ENCODE data around the gene C1orf53. TPM values are rescaled to one million over a fixed set of nuclear protein-coding genes. Genes with fewer than 3 reads are reported as not detected.

C1orf53 gene
- total and polyA plus RNA-seq, 9 of the 15 experiments (the other 6 are each of a cell fraction or from before 2014, with no cell fraction given): 0.31 to 3.2 (median 2.3) TPM

DNA sequence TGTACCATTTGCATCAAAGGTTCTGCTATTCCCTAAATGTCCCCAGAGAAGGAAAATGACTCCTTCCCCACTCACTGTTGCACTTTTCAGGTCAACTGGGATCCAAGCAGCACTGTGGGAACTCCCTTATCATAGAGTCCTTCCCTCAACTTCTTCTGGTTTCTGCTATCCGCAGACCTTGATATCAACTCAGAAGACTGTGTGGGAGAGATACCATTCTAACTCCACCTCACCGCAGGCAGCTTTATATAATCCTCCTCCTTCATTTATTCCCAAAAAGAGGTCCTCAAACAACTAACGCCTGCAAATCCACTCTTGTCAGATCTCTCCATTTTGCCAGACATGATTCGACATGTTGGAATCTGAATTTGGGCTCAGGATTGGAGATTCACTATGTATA lies 42.1 kb downstream of the C1orf53 start (continued):
- TF ChIP-seq, protein P1, sequence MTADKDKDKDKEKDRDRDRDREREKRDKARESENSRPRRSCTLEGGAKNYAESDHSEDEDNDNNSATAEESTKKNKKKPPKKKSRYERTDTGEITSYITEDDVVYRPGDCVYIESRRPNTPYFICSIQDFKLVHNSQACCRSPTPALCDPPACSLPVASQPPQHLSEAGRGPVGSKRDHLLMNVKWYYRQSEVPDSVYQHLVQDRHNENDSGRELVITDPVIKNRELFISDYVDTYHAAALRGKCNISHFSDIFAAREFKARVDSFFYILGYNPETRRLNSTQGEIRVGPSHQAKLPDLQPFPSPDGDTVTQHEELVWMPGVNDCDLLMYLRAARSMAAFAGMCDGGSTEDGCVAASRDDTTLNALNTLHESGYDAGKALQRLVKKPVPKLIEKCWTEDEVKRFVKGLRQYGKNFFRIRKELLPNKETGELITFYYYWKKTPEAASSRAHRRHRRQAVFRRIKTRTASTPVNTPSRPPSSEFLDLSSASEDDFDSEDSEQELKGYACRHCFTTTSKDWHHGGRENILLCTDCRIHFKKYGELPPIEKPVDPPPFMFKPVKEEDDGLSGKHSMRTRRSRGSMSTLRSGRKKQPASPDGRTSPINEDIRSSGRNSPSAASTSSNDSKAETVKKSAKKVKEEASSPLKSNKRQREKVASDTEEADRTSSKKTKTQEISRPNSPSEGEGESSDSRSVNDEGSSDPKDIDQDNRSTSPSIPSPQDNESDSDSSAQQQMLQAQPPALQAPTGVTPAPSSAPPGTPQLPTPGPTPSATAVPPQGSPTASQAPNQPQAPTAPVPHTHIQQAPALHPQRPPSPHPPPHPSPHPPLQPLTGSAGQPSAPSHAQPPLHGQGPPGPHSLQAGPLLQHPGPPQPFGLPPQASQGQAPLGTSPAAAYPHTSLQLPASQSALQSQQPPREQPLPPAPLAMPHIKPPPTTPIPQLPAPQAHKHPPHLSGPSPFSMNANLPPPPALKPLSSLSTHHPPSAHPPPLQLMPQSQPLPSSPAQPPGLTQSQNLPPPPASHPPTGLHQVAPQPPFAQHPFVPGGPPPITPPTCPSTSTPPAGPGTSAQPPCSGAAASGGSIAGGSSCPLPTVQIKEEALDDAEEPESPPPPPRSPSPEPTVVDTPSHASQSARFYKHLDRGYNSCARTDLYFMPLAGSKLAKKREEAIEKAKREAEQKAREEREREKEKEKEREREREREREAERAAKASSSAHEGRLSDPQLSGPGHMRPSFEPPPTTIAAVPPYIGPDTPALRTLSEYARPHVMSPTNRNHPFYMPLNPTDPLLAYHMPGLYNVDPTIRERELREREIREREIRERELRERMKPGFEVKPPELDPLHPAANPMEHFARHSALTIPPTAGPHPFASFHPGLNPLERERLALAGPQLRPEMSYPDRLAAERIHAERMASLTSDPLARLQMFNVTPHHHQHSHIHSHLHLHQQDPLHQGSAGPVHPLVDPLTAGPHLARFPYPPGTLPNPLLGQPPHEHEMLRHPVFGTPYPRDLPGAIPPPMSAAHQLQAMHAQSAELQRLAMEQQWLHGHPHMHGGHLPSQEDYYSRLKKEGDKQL (CRISPR knock-in tag; IDR thresholded peaks at IDR 0.05; ENCODE audit: borderline replicate concordance): no peak
- TF ChIP-seq, protein P2, sequence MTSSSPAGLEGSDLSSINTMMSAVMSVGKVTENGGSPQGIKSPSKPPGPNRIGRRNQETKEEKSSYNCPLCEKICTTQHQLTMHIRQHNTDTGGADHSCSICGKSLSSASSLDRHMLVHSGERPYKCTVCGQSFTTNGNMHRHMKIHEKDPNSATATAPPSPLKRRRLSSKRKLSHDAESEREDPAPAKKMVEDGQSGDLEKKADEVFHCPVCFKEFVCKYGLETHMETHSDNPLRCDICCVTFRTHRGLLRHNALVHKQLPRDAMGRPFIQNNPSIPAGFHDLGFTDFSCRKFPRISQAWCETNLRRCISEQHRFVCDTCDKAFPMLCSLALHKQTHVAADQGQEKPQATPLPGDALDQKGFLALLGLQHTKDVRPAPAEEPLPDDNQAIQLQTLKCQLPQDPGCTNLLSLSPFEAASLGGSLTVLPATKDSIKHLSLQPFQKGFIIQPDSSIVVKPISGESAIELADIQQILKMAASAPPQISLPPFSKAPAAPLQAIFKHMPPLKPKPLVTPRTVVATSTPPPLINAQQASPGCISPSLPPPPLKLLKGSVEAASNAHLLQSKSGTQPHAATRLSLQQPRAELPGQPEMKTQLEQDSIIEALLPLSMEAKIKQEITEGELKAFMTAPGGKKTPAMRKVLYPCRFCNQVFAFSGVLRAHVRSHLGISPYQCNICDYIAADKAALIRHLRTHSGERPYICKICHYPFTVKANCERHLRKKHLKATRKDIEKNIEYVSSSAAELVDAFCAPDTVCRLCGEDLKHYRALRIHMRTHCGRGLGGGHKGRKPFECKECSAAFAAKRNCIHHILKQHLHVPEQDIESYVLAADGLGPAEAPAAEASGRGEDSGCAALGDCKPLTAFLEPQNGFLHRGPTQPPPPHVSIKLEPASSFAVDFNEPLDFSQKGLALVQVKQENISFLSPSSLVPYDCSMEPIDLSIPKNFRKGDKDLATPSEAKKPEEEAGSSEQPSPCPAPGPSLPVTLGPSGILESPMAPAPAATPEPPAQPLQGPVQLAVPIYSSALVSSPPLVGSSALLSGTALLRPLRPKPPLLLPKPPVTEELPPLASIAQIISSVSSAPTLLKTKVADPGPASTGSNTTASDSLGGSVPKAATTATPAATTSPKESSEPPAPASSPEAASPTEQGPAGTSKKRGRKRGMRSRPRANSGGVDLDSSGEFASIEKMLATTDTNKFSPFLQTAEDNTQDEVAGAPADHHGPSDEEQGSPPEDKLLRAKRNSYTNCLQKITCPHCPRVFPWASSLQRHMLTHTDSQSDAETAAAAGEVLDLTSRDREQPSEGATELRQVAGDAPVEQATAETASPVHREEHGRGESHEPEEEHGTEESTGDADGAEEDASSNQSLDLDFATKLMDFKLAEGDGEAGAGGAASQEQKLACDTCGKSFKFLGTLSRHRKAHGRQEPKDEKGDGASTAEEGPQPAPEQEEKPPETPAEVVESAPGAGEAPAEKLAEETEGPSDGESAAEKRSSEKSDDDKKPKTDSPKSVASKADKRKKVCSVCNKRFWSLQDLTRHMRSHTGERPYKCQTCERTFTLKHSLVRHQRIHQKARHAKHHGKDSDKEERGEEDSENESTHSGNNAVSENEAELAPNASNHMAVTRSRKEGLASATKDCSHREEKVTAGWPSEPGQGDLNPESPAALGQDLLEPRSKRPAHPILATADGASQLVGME (CRISPR knock-in tag; IDR thresholded peaks at IDR 0.05): no peak
- TF ChIP-seq RBM34 (IDR thresholded peaks at IDR 0.05; ENCODE audit: borderline replicate concordance, insufficient read depth, low read length): no peak
- no peak for TF ChIP-seq SAFB2 (IDR thresholded peaks at IDR 0.05; ENCODE audit: borderline replicate concordance, low read depth, low read length, severe bottlenecking)
- peak; percentile 66 for TF ChIP-seq NCOR1 (IDR thresholded peaks at IDR 0.05)
- TF ChIP-seq, protein P3, sequence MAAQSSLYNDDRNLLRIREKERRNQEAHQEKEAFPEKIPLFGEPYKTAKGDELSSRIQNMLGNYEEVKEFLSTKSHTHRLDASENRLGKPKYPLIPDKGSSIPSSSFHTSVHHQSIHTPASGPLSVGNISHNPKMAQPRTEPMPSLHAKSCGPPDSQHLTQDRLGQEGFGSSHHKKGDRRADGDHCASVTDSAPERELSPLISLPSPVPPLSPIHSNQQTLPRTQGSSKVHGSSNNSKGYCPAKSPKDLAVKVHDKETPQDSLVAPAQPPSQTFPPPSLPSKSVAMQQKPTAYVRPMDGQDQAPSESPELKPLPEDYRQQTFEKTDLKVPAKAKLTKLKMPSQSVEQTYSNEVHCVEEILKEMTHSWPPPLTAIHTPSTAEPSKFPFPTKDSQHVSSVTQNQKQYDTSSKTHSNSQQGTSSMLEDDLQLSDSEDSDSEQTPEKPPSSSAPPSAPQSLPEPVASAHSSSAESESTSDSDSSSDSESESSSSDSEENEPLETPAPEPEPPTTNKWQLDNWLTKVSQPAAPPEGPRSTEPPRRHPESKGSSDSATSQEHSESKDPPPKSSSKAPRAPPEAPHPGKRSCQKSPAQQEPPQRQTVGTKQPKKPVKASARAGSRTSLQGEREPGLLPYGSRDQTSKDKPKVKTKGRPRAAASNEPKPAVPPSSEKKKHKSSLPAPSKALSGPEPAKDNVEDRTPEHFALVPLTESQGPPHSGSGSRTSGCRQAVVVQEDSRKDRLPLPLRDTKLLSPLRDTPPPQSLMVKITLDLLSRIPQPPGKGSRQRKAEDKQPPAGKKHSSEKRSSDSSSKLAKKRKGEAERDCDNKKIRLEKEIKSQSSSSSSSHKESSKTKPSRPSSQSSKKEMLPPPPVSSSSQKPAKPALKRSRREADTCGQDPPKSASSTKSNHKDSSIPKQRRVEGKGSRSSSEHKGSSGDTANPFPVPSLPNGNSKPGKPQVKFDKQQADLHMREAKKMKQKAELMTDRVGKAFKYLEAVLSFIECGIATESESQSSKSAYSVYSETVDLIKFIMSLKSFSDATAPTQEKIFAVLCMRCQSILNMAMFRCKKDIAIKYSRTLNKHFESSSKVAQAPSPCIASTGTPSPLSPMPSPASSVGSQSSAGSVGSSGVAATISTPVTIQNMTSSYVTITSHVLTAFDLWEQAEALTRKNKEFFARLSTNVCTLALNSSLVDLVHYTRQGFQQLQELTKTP (IDR thresholded peaks at IDR 0.05; ENCODE audit: low read depth in 1 of 2, partially characterized antibody in 2 of 2): no peak
- TF ChIP-seq, protein P4, sequence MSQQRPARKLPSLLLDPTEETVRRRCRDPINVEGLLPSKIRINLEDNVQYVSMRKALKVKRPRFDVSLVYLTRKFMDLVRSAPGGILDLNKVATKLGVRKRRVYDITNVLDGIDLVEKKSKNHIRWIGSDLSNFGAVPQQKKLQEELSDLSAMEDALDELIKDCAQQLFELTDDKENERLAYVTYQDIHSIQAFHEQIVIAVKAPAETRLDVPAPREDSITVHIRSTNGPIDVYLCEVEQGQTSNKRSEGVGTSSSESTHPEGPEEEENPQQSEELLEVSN (IDR thresholded peaks at IDR 0.05; ENCODE audit: borderline replicate concordance in 1 of 2, extremely low read depth in 1 of 2, insufficient read depth in 1 of 2, insufficient read length in 1 of 2, low read depth in 1 of 2, low read length in 1 of 2, poor library complexity in 1 of 2, severe bottlenecking in 1 of 2): no peak
- no peak for TF ChIP-seq DMBX1 (CRISPR knock-in tag; IDR thresholded peaks at IDR 0.05; ENCODE audit: borderline replicate concordance)
- no peak for TF ChIP-seq NR4A1 (CRISPR knock-in tag; IDR thresholded peaks at IDR 0.05)
- no peak for TF ChIP-seq NR4A1 (tag; IDR thresholded peaks at IDR 0.05)
